Activated CD4-positive, alpha-beta T cell treated with anti-CD3 and anti-CD28 coated beads, Interleukin-2, amount 10 ng/mL, durations not matched to agents 24 days and 14 days (primary cell): ENCODE measurements around the gene MS4A6A. TPM values are rescaled to one million over a fixed set of nuclear protein-coding genes. Genes with fewer than 3 reads are reported as not detected.
"Not testable (repeated sequence)": the region's sequence is repeated elsewhere in the genome, so short reads cannot be mapped to it uniquely, and the experiment has no call there.

Source experiments
- DNase-seq: peaks from one replicate; pipeline ENCODE4 v3.0.0; 2022
- H3K27ac Mint-ChIP-seq: one replicate; pipeline ENCODE4 v1.8.0; 2022; ENCODE audit warnings: mild to moderate bottlenecking, mixed read lengths
- H3K27me3 Mint-ChIP-seq: one replicate; pipeline ENCODE4 v1.8.0; 2022; ENCODE audit warnings: mixed read lengths
- H3K36me3 Mint-ChIP-seq: one replicate; pipeline ENCODE4 v1.8.0; 2022; ENCODE audit warnings: low read depth, mild to moderate bottlenecking, mixed read lengths
- H3K4me1 Mint-ChIP-seq: one replicate; pipeline ENCODE4 v1.8.0; 2021; ENCODE audit warnings: mixed read lengths
- H3K4me3 Mint-ChIP-seq: one replicate; pipeline ENCODE4 v1.8.0; 2022; ENCODE audit warnings: mild to moderate bottlenecking, moderate library complexity, mixed read lengths
- H3K9me3 Mint-ChIP-seq: one replicate; pipeline ENCODE4 v1.8.0; 2021; ENCODE audit warnings: mixed read lengths
- intact Hi-C: fragments of 100-400 bp; cut with micrococcal nuclease; formaldehyde crosslinking; loops from one replicate; pipeline ENCODE4 v1.15.1; 2023
- total RNA-seq: library from RNA; stranded (reverse); gene quantifications from 2 replicates; pipeline ENCODE4 v1.2.3, GENCODE V29; 2022

The MS4A6A gene
- total RNA-seq, 1 donor from 2014 or later = 0.28 TPM

GRCh38 chr11:60195923-60196368, 13.1 kb upstream of the MS4A6A start:
- Mint-ChIP-seq H3K4me1 (peaks cover 7% of the 10 kb centered on the region), H3K9me3 (no peaks in the 10 kb centered on the region), H3K27me3 (peaks cover 3% of the 10 kb centered on the region), H3K27ac (no peak overlapping the region), H3K4me3 (no peak overlapping the region), H3K36me3 (no peaks in the 10 kb centered on the region)
- intact Hi-C loops = loop anchor here (10.0 kb wide), 1 partner anchor 441 kb away; the partner anchor contains the start of gene STX3
- DNase-seq = peak; percentile 20

GRCh38 chr11:60194511-60194910, 11.6 kb upstream of the MS4A6A start:
- Mint-ChIP-seq H3K36me3 (no peaks in the 10 kb centered on the region), H3K27ac (no peak overlapping the region), H3K27me3 (peaks cover 3% of the 10 kb centered on the region), H3K9me3 (no peaks in the 10 kb centered on the region), H3K4me3 (no peak overlapping the region), H3K4me1 (peaks cover 7% of the 10 kb centered on the region)
- intact Hi-C loops = loop anchor here (10.0 kb wide), 1 partner anchor 440 kb away; the partner anchor contains the start of gene STX3
- DNase-seq = no peak

DNA sequence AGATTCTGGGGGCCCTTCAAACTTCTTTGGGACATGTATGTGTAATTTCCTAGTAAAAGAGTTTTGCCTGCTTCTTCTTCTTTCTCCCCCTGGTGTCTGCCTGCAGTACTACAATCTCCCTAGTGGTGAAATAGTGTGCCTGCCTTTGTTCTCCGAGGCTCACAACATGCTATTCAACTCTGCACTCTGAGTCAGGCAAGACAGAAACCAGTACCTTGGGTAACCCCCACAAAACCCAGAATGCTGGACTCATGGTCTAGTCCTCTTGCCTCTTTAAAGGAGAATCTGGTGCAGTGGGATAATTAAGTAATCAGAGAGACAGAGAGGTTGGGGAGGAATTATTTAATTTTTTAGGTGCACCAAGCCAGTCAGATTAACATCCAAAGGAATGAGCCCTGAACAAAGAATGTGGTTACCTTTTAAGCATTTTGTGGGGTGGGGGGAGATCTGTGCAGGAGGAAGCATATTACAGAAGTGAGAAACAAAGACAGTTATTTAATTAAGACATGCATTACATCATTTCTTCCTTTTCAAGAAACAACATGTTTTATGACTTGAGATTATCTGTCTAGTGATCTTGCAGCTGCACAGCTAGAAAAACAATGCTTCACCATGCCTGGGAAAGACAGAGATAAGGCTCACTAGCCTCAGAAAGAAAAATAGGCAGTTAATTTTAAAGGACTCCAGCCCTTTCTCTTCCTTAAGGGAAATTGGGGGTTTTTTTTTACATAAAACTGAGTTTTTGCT, 11.0 kb upstream of the MS4A6A start:
- Mint-ChIP-seq H3K27me3 (peaks cover 3% of the 10 kb centered on the region), H3K27ac (no peak overlapping the region), H3K9me3 (no peaks in the 10 kb centered on the region), H3K4me1 (peaks cover 7% of the 10 kb centered on the region), H3K36me3 (no peaks in the 10 kb centered on the region), H3K4me3 (no peak overlapping the region)
- DNase-seq = peak; percentile 88
- intact Hi-C loops = loop anchor here (2.0 to 10.0 kb wide), 2 partner anchors 371 to 439 kb away; partner anchors contain the start of gene STX3

- intact Hi-C loops = loop anchor here (2.0 to 10.0 kb wide), 2 partner anchors 370 to 438 kb away; partner anchors contain the start of gene STX3
These were observed 9.7 kb upstream of the MS4A6A start for GRCh38 chr11:60192564-60192963.

DNA sequence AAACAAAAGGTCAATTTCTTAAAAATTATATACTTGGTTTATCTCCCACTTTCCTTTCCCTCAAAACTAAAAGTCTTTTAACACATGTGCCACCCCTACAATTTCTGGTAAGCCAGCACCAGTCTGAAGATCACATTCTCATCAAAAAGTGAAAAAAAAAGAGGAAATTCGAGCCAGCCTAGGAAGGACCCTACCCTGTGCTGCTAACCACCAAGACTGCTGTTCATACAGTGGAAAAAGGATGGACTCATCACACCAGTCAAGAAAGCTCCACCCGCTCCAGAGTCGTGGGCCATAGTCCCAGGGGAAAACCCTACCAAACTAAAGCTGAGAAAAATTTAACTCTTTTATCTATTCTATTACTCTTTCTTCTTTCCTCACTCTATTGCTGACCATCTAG, 5.6 kb upstream of the MS4A6A start:
- intact Hi-C loops, H3K4me3 Mint-ChIP-seq, DNase-seq, H3K27me3 Mint-ChIP-seq, H3K4me1 Mint-ChIP-seq, H3K9me3 Mint-ChIP-seq, H3K27ac Mint-ChIP-seq, H3K36me3 Mint-ChIP-seq: not testable (repeated sequence)

More at GRCh38 chr11:60192564-60192963, 9.7 kb upstream of the MS4A6A start:
- H3K9me3 Mint-ChIP-seq, H3K27me3 Mint-ChIP-seq, DNase-seq, H3K4me1 Mint-ChIP-seq, H3K36me3 Mint-ChIP-seq, H3K4me3 Mint-ChIP-seq, H3K27ac Mint-ChIP-seq: not testable (repeated sequence)

- H3K4me3 Mint-ChIP-seq, H3K9me3 Mint-ChIP-seq, H3K36me3 Mint-ChIP-seq, H3K4me1 Mint-ChIP-seq, H3K27me3 Mint-ChIP-seq, H3K27ac Mint-ChIP-seq, intact Hi-C loops, DNase-seq: not testable (repeated sequence)
These were observed 3.2 kb upstream of the MS4A6A start for GRCh38 chr11:60186128-60186527.

GRCh38 chr11:60185512-60185827, 2.6 kb upstream of the MS4A6A start:
- H3K36me3 Mint-ChIP-seq, H3K9me3 Mint-ChIP-seq, H3K27ac Mint-ChIP-seq, H3K27me3 Mint-ChIP-seq, intact Hi-C loops, H3K4me3 Mint-ChIP-seq, DNase-seq, H3K4me1 Mint-ChIP-seq: not testable (repeated sequence)

DNA sequence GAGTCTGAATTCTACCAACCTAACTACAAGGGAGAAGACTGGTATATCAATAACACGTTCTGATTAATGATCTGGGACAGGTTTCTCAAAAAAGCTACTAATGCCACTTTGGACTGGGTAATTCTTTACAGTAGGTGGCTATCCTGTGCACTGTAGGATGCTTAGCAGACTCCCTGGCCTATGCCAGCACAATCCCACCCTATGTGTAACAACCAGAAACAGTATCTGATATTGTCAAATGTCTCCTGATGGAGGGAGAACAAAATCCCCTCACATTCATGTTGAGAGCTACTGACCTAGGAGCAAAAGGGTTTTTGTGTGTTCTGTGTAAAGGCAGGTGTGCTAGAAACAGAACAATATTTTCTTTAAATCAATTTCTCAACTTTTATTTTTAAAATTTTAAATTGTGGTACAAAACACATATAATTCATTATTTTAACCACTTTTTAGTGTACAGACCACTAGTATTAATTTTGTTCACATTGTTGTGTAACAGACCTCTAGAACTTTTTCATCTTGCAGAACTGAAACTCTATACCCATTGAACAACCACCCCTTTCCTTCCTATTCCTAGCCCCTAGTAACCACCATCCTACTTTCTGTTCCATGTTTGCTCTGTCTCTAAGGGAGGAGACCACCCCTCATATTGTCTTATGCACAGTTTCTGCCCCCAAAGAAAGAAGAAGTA, 2.1 kb upstream of the MS4A6A start:
- Mint-ChIP-seq H3K27me3 (peaks cover 7% of the 10 kb centered on the region), H3K27ac (no peak overlapping the region), H3K9me3 (peaks cover 4% of the 10 kb centered on the region), H3K4me1 (no peaks in the 10 kb centered on the region), H3K4me3 (no peak overlapping the region), H3K36me3 (no peaks in the 10 kb centered on the region)
- intact Hi-C loops = no loop called here
- DNase-seq = no peak

- H3K27me3 Mint-ChIP-seq = peaks cover 7% of the 10 kb centered on the region
These were observed 815 bp upstream of the MS4A6A start for GRCh38 chr11:60183591-60184205.

DNA sequence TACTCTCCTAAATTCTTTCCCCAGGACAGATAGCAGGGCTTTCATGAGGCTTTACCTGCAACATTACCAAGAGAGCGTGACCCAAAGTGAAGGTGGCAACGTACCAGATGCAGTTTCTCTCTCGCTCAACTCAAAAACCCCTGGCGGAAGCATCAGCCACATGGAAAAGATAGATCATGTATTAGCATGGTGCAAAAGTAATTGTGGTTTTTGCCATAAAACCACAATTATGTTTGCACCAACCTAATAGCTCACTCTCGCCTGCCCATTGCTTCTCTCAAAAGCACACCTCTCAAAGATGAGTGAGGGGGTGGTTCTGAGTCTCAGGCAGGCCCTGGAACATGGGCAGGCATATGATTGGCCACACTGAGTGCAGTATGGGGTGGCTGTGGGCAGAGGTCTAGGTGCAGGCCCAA, 7.0 kb downstream of the MS4A6A start:
- Mint-ChIP-seq H3K27me3 (peaks cover 2% of the 10 kb centered on the region), H3K4me3 (no peak overlapping the region), H3K36me3 (no peaks in the 10 kb centered on the region), H3K9me3 (no peaks in the 10 kb centered on the region), H3K27ac (no peak overlapping the region), H3K4me1 (no peaks in the 10 kb centered on the region)
- no peak for DNase-seq
- intact Hi-C loops = no loop called here

More at GRCh38 chr11:60183591-60184205, 815 bp upstream of the MS4A6A start:
- Mint-ChIP-seq H3K36me3 (no peaks in the 10 kb centered on the region), H3K9me3 (peaks cover 4% of the 10 kb centered on the region), H3K4me1 (no peaks in the 10 kb centered on the region), H3K4me3 (no peak overlapping the region), H3K27ac (no peak overlapping the region)
- intact Hi-C loops = no loop called here
- DNase-seq = no peak

DNA sequence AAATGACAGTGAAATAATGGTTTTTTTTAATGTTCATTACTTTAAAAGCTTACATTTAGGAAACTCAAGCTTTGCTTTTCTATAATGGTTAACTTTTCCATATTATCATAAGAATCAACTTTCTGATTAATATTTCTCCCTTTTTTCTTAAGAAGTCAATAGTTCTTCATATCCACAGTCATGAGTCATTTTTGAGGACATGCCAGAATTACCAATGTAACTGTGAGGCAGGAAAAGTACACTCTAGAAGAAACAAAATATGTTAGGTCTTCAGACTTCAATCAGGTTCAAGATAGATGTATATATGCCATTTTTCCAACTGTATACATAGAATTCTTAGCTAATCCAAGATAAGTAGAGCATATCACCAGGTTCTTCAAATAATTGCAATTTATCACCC, 10.9 kb downstream of the MS4A6A start:
- DNase-seq = no peak
- no peak overlapping the region for H3K4me3 Mint-ChIP-seq
- no peaks in the 10 kb centered on the region for H3K36me3 Mint-ChIP-seq
- peaks cover 9% of the 10 kb centered on the region for H3K9me3 Mint-ChIP-seq
- H3K4me1 Mint-ChIP-seq = no peaks in the 10 kb centered on the region
- H3K27me3 Mint-ChIP-seq = no peaks in the 10 kb centered on the region
- intact Hi-C loops = no loop called here
- no peak overlapping the region for H3K27ac Mint-ChIP-seq

DNA sequence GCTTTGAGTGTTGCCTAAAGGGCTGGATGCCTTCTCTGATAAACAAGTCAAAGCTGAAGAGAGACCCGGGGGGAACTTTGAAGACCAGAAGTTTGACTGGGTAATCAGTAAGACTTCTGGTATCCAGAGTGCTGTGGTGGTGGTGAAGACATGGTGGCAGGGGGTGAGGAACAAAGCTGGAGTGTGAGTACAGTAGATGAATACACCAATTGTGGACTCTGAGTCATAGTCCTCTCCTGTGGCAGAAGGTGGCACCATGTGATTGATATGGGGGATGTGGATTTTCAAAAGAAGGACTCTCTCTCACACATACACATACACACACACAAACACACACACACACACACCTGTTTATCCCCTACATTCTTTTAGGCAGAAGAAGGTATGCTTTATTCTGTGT, 12.3 kb downstream of the MS4A6A start:
- Mint-ChIP-seq H3K27ac (no peak overlapping the region), H3K4me3 (no peak overlapping the region), H3K4me1 (no peaks in the 10 kb centered on the region), H3K9me3 (peaks cover 9% of the 10 kb centered on the region), H3K27me3 (no peaks in the 10 kb centered on the region), H3K36me3 (no peaks in the 10 kb centered on the region)
- no peak for DNase-seq
- intact Hi-C loops = no loop called here

DNA sequence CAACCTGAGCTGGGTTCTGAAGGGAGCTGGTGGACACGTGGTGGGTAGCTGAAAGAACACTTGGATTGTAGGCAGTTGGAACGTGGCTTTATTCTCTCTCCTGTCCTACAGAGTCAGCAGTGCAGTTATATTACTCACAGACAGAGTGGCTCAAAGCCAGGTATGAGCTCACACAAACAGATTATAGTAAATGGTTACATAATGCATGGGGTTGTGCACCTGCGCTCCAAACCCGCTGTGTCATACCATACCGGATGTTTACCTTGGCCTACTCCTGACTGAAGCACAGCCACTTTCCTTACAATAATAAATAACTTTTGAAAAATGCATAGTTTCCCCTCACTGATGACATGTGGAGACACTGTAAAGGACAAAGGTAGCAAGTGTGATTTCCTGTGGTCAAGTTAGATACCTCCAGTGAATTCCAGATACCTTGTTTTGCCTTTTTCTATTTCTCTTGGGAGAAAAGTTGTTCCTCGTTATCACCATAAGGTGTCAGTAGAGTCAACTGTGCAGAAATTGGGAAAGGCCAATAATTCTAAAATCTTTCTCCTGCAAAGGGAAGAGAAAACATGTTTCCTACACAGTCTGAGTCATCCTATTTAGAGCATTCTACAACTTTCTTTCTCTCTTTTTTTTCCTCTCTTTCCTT, 13.5 kb downstream of the MS4A6A start:
- intact Hi-C loops = no loop called here

GRCh38 chr11:60168306-60168705, 14.6 kb downstream of the MS4A6A start:
- no peak for DNase-seq
- intact Hi-C loops = no loop called here
- Mint-ChIP-seq H3K9me3 (peaks cover 13% of the 10 kb centered on the region), H3K36me3 (no peaks in the 10 kb centered on the region), H3K4me3 (no peak overlapping the region), H3K27me3 (no peaks in the 10 kb centered on the region), H3K27ac (no peak overlapping the region), H3K4me1 (peaks cover 2% of the 10 kb centered on the region)

More for the DNA sequence above, 13.5 kb downstream of the MS4A6A start:
- no peaks in the 10 kb centered on the region for H3K36me3 Mint-ChIP-seq
- H3K27me3 Mint-ChIP-seq = no peaks in the 10 kb centered on the region
- H3K9me3 Mint-ChIP-seq = peaks cover 9% of the 10 kb centered on the region
- H3K27ac Mint-ChIP-seq = no peak overlapping the region
- no peak for DNase-seq
- H3K4me1 Mint-ChIP-seq = peaks cover 2% of the 10 kb centered on the region
- no peak overlapping the region for H3K4me3 Mint-ChIP-seq
